Colonic mucosa (tissue), 4 donors: ENCODE results near the gene MED7. TPM values are rescaled to one million over a fixed set of nuclear protein-coding genes. Genes with fewer than 3 reads are reported as not detected.
A peak's percentile ranks its signal among the peaks of the same experiment; 100 is the strongest.

Experiments
- DNase-seq: peaks from one replicate; pipeline ENCODE4 v3.0.0-alpha.2; 2020
- H3K27ac ChIP-seq: fragments of 200-600 bp; one replicate; pipeline ENCODE4 v1.8.0; 2021
- H3K27me3 ChIP-seq: fragments of 200-600 bp; one replicate; pipeline ENCODE4 v1.8.0; 2021
- H3K36me3 ChIP-seq: fragments of 200-600 bp; one replicate; pipeline ENCODE4 v1.8.0; 2021
- H3K4me1 ChIP-seq: fragments of 200-600 bp; one replicate; pipeline ENCODE4 v1.8.0; 2021; ENCODE audit warnings: mild to moderate bottlenecking
- H3K4me3 ChIP-seq: fragments of 200-600 bp; one replicate; pipeline ENCODE4 v1.8.0; 2021
- H3K9ac ChIP-seq, 2 donors: one replicate each; pipeline ENCODE4 v1.7.0; 2013; ENCODE audit warnings: control low read depth in 2 of 2, low read depth in 2 of 2, low read length in 2 of 2
- H3K9me3 ChIP-seq: fragments of 200-600 bp; one replicate; pipeline ENCODE4 v1.8.0; 2021
- intact Hi-C: fragments of 100-400 bp; cut with DNase I; formaldehyde crosslinking; loops from one replicate; pipeline ENCODE4 v1.14.1; 2022
- total RNA-seq, 2 donors: library from RNA; stranded (reverse); fragmentation: NEBNext Ultra II Directional in 1 of 2; extraction: Animal tissue kit (Norgen Biotek cat#: 25700) in 1 of 2; gene quantifications; one replicate each; pipeline ENCODE4 v1.2.1, GENCODE V29; 2021
- TF ChIP-seq, protein P1 (sequence below): fragments of 200-600 bp; IDR thresholded peaks from one replicate; pipeline ENCODE4 v1.8.0; 2022; ENCODE audit warnings: antibody characterized with exemption, mild to moderate bottlenecking
- donor health status: healthy.
- donor health status: DM: no; HTN: no; CAD: no.
- donor health status: DM: no; HTN: no; CAD: no.

Gene MED7
- total RNA-seq, 2 donors from 2014 or later, result 13.9 to 14.9 TPM

GRCh38 chr5:157148734-157149615 is 6.3 kb upstream of the MED7 start:
- H3K4me1 ChIP-seq, result no peaks in the 10 kb centered on the region
- H3K27me3 ChIP-seq, result no peaks in the 10 kb centered on the region
- peak; percentile 84 for DNase-seq
- H3K9ac ChIP-seq, result no peak overlapping the region
- H3K4me3 ChIP-seq, result no peak overlapping the region
- TF ChIP-seq, protein P1, sequence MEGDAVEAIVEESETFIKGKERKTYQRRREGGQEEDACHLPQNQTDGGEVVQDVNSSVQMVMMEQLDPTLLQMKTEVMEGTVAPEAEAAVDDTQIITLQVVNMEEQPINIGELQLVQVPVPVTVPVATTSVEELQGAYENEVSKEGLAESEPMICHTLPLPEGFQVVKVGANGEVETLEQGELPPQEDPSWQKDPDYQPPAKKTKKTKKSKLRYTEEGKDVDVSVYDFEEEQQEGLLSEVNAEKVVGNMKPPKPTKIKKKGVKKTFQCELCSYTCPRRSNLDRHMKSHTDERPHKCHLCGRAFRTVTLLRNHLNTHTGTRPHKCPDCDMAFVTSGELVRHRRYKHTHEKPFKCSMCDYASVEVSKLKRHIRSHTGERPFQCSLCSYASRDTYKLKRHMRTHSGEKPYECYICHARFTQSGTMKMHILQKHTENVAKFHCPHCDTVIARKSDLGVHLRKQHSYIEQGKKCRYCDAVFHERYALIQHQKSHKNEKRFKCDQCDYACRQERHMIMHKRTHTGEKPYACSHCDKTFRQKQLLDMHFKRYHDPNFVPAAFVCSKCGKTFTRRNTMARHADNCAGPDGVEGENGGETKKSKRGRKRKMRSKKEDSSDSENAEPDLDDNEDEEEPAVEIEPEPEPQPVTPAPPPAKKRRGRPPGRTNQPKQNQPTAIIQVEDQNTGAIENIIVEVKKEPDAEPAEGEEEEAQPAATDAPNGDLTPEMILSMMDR, result peak; percentile 81
- no peak overlapping the region for H3K27ac ChIP-seq
- no peaks in the 10 kb centered on the region for H3K36me3 ChIP-seq
- H3K9me3 ChIP-seq, result no peaks in the 10 kb centered on the region
- intact Hi-C loops, result loop anchor here (5.0 to 10.0 kb wide), 3 partner anchors 96 to 588 kb away; no protein-coding TSS in a partner anchor

- peak overlapping the region; percentile 42 to 66 for H3K9ac ChIP-seq
- TF ChIP-seq, protein P1, result no peak
- DNase-seq, result peak; percentile 59
- peak overlapping the region; percentile 89 for H3K4me3 ChIP-seq
- H3K9me3 ChIP-seq, result no peaks in the 10 kb centered on the region
- H3K27me3 ChIP-seq, result no peaks in the 10 kb centered on the region
- peaks cover 10% of the 10 kb centered on the region for H3K4me1 ChIP-seq
- H3K27ac ChIP-seq, result peak overlapping the region; percentile 91
- H3K36me3 ChIP-seq, result peaks cover 3% of the 10 kb centered on the region
- intact Hi-C loops, result loop anchor here (10.0 kb wide), 1 partner anchor 101 kb away; no protein-coding TSS in a partner anchor
These were observed 684 bp upstream of the MED7 start for GRCh38 chr5:157143127-157143971.

GRCh38 chr5:157137691-157138090 is 5.0 kb downstream of the MED7 start:
- Histone ChIP-seq H3K27me3 (no peaks in the 10 kb centered on the region), H3K9me3 (no peaks in the 10 kb centered on the region), H3K36me3 (peaks cover 3% of the 10 kb centered on the region), H3K4me3 (no peak overlapping the region), H3K27ac (no peak overlapping the region), H3K4me1 (peaks cover 10% of the 10 kb centered on the region), H3K9ac (no peak overlapping the region)
- TF ChIP-seq, protein P1, result no peak
- intact Hi-C loops, result loop anchor here (10.0 kb wide), 1 partner anchor 303 kb away; no protein-coding TSS in a partner anchor
- DNase-seq, result no peak

- TF ChIP-seq, protein P1, result no peak
- no peak overlapping the region for H3K9ac ChIP-seq
- H3K27ac ChIP-seq, result no peak overlapping the region
- no peaks in the 10 kb centered on the region for H3K4me1 ChIP-seq
- intact Hi-C loops, result loop anchor here (10.0 kb wide), 1 partner anchor 297 kb away; no protein-coding TSS in a partner anchor
- H3K9me3 ChIP-seq, result no peaks in the 10 kb centered on the region
- no peak for DNase-seq
- H3K4me3 ChIP-seq, result no peak overlapping the region
- H3K36me3 ChIP-seq, result no peaks in the 10 kb centered on the region
- H3K27me3 ChIP-seq, result no peaks in the 10 kb centered on the region
These were observed 10.4 kb downstream of the MED7 start for GRCh38 chr5:157132281-157132612.

DNA sequence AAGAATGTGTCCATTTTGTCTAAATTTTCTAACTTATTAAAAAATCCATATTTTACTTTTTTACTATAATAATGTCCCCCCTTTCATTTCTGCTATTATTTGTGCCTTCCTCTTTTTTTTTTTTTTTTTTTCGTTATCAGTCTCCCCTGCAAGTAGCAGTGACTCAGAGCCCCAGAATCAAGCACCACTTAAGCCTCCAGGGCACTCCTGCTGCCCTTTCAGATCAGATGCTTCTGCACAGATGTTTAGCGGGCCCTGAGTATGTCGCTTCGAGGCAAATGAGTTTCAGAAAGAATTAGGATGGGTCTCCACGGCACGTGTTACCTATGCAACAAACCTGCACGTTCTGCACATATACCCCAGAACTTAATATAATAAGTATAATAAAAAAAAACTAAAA is 11.7 kb downstream of the MED7 start:
- DNase-seq, result no peak
- Histone ChIP-seq H3K4me1 (no peaks in the 10 kb centered on the region), H3K9me3 (no peaks in the 10 kb centered on the region), H3K9ac (no peak overlapping the region), H3K27ac (no peak overlapping the region), H3K36me3 (no peaks in the 10 kb centered on the region), H3K4me3 (no peak overlapping the region), H3K27me3 (no peaks in the 10 kb centered on the region)
- TF ChIP-seq, protein P1, result no peak
- intact Hi-C loops, result loop anchor here (10.0 kb wide), 1 partner anchor 296 kb away; no protein-coding TSS in a partner anchor
